CD4-positive, alpha-beta T cell treated with Interleukin-15 for 1 hour (primary cell): Measurements from ENCODE around the gene HSPB2.

Source experiments
- DNase-seq: peaks from one replicate; pipeline ENCODE4 v3.0.0-alpha.2; 2020

Gene HSPB2

GRCh38 chr11:111941963-111942362, 29.4 kb downstream of the HSPB2 start:
- DNase-seq = no peak

- no peak for DNase-seq
These were observed 30.3 kb downstream of the HSPB2 start for GRCh38 chr11:111942829-111943228.

DNA sequence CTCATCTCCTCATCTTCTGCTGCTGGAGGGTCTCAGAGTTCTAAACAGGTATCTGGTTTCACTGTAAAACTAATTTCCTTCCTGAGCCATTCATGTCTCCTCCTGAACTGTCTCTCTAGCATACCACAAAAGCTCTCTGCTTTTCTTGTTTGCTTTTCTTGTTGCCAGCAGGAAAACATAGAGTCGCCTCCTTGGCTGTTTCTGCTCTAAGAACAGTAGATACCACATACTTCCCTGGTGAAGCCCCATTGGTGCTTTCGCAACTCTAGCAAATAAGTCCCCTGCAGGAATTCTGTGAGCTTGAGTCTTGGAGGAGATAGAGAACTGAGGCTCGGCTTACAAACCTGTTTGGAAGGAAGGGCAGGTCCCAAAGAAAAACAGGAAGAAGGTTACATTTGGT, 31.6 kb downstream of the HSPB2 start:
- DNase-seq = no peak

DNA sequence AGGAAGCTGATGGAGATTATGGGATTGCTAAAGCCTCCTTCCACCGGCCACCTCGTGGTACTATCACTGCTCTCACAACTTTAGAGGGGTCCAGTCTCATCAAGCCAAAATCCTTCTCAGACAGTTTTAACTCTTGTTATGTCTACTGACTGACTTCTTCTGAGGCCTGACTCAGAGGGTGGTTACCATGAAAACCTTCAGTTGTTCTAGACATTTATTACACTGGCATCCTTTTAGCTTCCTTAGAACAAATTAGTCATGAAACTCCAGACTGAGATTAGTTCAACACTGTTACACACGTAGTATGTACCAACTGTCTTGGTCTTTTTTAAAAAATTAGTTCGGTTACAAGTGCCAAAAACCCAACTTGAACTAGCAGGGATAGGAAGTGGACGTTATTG, 32.1 kb downstream of the HSPB2 start:
- no peak for DNase-seq

- no peak for DNase-seq
These were observed 32.7 kb downstream of the HSPB2 start for GRCh38 chr11:111945198-111945597.

GRCh38 chr11:111946499-111946898, 34.0 kb downstream of the HSPB2 start:
- no peak for DNase-seq

GRCh38 chr11:111947143-111947542, 34.6 kb downstream of the HSPB2 start:
- no peak for DNase-seq

GRCh38 chr11:111949519-111950426, 37.2 kb downstream of the HSPB2 start:
- DNase-seq = no peak

GRCh38 chr11:111951565-111951964, 39.0 kb downstream of the HSPB2 start:
- no peak for DNase-seq

DNA sequence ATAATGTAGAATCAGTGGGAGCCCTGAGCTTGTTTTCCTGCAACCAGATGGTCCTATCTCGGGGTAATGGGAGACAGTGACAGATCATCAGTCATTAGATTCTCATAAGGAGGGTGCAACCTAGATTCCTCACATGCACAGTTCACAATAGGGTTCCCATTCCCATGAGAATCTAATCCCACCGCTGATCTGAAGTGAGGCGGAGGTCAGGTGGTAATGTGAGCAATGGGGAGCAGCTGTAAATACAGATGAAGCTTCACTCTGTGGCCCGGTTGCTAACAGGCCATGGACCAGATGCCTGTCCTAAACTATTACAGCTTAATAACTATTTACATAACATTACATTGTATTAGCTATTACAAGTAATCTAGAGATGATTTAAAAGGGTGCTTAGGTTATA, 41.6 kb downstream of the HSPB2 start:
- no peak for DNase-seq

DNA sequence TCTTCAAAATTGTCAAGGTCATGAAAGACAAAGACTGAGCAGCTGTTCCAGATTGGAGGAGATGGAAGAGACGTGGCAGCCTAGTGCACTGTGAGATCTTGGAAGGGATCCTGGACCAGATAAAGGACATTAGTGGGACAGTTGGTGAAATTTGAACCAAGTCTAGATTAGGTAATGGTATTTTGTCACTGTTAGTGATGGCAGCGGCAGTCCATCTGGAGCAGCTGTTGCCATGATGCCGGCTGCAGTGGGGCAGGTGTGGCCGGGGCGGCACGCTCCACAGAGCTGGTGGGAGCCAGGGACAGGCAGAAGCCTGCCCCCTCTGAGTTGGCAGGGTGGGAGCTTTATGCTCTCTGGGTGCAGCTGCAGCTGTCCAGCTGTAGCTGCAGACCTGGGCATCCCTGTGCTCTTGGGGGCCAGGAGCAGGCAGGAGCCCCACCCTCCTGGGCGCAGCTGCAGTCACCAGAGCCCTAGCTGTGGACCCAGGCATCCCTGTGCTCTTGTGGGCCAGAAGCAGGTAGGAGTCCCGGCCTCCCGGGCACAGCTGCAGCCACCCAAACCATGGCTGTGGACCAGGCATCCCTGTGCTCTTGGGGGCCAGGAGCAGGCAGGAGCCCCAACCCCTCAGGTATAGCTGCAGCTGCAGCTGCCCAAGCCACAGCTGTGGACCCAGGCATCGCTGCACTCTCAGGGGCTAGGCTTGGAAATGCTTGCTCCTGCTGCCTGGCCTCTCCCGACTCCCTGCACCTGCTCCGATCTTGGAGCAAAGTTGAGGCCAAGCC, 45.3 kb downstream of the HSPB2 start:
- DNase-seq = no peak

DNA sequence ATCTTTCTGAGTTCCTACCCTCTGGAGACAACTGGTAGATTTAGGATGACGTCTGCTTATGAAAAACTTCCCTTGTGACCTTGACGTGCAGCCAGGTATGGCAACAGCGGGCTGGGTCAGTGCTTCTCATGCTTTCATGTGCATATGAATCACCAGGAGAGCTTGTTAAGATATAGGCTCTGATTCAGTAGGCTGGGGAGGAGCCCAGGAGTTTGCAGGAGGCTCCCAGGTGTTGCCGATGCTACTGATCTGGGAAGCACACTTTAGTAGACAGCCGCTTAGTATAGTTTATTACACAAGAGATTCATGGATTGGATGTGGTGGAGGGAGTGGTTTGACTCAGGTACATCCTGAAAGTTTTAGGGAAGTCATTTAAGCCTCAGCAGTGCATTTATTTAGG, 48.4 kb downstream of the HSPB2 start:
- DNase-seq = no peak

DNA sequence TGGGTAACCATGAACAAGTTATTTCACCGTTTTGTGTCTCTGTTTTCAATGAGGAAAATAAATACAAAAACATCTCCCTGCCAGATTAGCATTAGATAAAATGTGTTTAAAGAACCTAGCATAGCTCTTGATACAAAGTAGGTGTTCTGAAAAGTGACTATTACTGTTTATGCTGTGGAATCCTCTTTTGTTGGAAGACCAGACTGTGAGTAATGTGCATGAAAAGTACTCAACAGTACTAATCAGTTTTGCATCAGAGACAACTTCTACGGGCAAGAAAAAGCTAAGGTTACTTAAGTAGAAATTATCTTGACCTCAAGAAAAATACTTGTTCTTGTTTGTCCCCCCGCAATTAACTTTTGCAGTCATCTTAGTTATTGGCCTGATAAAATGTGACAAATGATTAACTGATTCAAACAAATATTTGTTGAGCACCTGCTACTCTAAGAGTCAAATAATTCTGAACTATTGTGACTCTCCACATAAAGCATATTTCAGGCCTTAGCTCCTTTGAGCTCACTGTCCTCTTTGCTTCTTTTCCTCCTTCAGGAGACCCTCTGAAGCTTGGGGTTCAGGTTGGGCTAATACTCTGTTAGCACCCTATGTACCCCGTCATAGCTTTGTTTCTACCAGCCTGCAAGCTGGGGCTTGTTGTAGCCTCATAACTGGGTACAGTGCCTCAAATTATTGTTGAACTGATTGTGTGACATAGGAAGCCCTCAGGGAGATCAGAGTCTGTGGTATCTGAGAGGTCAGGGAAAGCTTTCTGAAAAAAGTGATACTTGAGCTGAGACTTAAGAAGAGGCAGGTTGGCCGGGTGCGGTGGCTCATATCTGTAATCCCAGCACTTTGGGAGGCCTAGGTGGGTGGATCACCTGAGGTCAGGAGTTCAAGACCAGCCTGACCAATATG, 49.1 kb downstream of the HSPB2 start:
- no peak for DNase-seq
